ENCODE results near the gene KRTAP9-8.
"Not testable (repeated sequence)": the region's sequence is repeated elsewhere in the genome, so short reads cannot be mapped to it uniquely, and the experiment has no call there.

KRTAP9-8 gene

DNA sequence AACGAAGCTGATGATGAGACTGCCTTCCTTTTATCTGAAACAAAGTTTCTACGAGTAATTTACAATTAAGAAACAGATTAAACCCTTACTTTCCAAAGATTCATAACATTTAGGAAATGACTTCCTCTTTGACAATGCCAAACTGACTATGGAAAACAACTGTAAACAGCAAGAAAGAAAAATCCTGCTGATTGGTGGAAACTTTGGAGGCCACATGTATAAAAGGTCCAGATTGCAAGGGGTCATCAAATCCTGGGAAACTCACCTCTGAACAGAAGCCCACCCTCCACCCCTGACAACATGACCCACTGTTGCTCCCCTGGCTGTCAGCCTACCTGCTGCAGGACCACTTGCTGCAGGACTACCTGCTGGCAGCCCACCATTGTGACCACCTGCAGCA is 27.3 kb downstream of the KRTAP9-8 start, which contains the start of gene KRTAP9-6:
Gene KRTAP9-6 (plus strand): TSS at position 301 of the 400 bp plus-strand sequence. CDS start 0 bp downstream, at position 301.
- H3K4me3 ChIP-seq (ENCODE audit: low read depth, low read length): no peak within 1 kb of the TSS
- TF ChIP-seq, protein P1, sequence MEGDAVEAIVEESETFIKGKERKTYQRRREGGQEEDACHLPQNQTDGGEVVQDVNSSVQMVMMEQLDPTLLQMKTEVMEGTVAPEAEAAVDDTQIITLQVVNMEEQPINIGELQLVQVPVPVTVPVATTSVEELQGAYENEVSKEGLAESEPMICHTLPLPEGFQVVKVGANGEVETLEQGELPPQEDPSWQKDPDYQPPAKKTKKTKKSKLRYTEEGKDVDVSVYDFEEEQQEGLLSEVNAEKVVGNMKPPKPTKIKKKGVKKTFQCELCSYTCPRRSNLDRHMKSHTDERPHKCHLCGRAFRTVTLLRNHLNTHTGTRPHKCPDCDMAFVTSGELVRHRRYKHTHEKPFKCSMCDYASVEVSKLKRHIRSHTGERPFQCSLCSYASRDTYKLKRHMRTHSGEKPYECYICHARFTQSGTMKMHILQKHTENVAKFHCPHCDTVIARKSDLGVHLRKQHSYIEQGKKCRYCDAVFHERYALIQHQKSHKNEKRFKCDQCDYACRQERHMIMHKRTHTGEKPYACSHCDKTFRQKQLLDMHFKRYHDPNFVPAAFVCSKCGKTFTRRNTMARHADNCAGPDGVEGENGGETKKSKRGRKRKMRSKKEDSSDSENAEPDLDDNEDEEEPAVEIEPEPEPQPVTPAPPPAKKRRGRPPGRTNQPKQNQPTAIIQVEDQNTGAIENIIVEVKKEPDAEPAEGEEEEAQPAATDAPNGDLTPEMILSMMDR (IDR thresholded peaks at IDR 0.05; ENCODE audit: borderline replicate concordance, insufficient read depth, low read depth, low read length): no peak

DNA sequence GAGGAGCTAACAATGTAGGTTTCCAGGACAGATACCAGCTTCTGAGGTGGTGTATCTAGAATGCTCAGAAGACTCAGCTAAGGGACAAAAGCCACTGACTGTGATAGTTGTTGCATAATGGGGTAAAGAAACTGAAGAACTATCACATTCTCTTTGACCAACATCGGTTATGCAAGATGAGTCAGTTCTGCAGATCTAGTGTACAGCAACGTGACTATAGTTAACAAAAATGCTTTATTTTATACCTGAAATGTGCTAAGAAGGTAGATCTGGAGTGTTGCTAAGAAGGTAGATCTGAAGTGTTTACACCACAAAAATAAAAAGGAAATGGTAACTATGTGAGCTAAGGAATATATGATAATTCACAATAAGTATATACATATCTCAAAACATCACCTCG is 29.9 kb downstream of the KRTAP9-8 start:
- TF ChIP-seq, protein P1 (IDR thresholded peaks at IDR 0.05; ENCODE audit: borderline replicate concordance, insufficient read depth, low read depth, low read length): no peak
- no peak overlapping the region for H3K4me3 ChIP-seq (ENCODE audit: low read depth, low read length)

DNA sequence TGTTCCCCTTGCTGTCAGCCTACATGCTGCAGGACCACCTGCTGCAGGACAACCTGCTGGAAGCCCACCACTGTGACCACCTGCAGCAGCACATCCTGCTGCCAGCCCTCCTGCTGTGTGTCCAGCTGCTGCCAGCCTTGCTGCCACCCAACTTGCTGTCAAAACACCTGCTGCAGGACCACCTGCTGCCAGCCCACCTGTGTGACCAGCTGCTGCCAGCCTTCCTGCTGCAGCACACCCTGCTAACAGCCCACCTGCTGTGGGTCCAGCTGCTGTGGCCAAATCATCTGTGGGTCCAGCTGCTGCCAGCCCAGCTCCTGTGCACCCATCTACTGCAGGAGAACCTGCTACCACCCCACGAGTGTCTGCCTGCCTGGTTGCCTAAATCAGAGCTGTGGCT is 33.5 kb downstream of the KRTAP9-8 start:
- H3K4me3 ChIP-seq (ENCODE audit: low read depth, low read length): not testable (repeated sequence)

DNA sequence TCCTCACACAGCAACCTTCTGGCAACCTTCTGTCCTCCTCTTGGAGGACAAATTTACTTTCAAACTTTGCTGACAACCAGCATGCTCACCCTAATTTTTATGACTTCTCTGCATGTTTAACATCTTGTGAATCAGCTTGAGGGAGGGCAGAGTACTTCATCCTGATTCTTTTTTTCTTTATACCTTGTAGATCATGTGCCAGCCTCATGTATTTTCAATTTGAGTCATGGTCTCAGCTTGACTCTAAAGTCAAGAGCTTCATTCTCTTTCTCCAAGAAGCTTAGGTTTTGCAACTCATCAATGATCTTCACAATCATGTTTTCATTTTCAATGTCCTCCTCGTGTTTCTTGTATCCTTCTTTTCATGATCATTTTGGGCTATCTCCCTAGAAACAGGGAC is 34.1 kb downstream of the KRTAP9-8 start:
- H3K4me3 ChIP-seq (ENCODE audit: low read depth, low read length): no peak overlapping the region
- TF ChIP-seq, protein P1 (IDR thresholded peaks at IDR 0.05; ENCODE audit: borderline replicate concordance, insufficient read depth, low read depth, low read length): no peak

DNA sequence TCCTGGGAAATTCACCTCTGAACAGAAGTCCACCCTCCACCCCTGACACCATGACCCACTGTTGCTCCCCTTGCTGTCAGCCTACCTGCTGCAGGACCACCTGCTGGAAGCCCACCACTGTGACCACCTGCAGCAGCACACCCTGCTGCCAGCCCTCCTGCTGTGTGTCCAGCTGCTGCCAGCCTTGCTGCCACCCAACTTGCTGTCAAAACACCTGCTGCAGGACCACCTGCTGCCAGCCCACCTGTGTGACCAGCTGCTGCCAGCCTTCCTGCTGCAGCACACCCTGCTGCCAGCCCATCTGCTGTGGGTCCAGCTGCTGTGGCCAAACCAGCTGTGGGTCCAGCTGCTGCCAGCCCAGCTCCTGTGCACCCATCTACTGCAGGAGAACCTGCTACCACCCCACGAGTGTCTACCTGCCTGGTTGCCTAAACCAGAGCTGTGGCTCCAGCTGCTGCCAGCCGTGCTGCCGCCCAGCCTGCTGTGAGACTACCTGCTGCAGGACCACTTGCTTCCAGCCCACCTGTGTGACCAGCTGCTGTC is 37.9 kb downstream of the KRTAP9-8 start, which contains the start of gene KRTAP9-7:
Gene KRTAP9-7 (plus strand): TSS at position 51 of the 543 bp plus-strand sequence. CDS start 0 bp downstream, at position 51.
- H3K4me3 ChIP-seq (ENCODE audit: low read depth, low read length): not testable (repeated sequence)

DNA sequence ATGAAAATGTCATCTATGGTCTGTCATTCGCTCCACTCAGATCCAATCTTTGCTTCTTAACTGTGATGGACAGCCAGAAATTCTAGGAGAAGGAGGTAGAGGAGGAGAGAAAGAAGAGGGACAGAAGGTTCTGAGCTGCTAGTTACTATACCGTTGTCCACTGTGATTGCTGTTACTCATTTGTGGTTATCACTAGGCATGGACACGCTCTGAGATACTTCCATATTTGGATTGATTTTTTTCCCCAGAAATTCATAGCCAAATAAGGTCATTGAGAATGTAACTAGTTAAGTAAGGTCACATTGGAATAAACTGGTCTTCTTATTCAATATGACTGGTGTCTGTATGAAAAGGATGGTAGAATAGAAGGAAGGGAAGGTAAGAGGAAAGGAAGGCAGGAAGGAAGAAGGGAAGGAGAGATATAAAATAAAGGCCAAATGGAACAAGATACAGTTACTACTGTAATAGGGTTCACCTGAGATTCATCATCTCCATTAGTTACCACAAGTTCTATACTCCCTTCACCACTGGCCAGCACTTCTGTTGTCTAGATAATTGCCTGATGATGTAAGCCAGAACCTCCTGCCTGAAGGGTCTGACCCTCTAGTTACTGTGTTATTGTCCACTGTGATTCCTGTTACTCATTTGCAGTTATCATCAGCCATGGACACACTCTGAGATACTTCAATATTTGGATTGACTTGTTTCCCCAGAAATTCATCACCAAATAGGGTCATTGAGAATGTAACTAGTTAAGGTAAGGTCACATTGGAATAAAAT is 40.6 kb downstream of the KRTAP9-8 start:
- TF ChIP-seq, protein P1 (IDR thresholded peaks at IDR 0.05; ENCODE audit: borderline replicate concordance, insufficient read depth, low read depth, low read length): no peak
- no peak overlapping the region for H3K4me3 ChIP-seq (ENCODE audit: low read depth, low read length)

DNA sequence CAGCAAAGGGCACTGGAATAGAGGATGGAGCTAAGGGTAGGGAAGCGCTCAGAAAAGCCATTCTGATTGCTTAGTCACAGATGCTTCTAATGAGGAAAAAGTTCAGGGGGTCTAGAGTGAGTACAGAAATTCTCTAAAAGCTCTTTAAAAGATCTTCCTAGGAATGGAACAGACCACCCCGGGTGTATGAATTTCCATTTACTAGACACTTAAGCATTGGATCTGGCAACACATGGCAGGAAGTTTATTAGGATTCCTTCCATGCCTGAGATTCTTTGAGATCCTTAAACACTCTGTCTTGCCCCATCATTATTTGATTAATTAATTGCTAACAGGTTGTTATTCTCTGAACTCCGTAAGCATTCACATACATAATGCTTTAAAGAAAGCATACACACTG is 46.2 kb downstream of the KRTAP9-8 start:
- H3K4me3 ChIP-seq (ENCODE audit: low read depth, low read length): no peak overlapping the region
- TF ChIP-seq, protein P1 (IDR thresholded peaks at IDR 0.05; ENCODE audit: borderline replicate concordance, insufficient read depth, low read depth, low read length): no peak

DNA sequence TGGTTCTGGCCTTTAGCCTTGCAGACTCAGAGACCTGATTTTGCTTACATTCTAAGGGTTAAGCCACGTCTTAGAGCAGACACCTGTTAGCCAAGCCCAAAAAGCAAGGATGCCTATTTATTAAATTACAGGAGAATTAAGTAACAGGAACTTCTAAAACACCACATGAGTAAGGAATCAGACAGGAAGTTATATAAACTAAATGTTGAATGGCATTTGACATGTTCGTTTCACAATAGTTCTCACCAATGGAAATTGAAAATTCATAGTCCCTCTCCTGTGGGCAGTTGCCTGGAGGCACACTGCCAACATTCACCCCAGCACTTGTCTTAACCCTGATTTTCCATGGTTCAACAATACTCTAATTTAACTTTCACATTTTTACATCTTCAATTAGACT is 46.7 kb downstream of the KRTAP9-8 start:
- H3K4me3 ChIP-seq (ENCODE audit: low read depth, low read length): no peak overlapping the region
- TF ChIP-seq, protein P1 (IDR thresholded peaks at IDR 0.05; ENCODE audit: borderline replicate concordance, insufficient read depth, low read depth, low read length): no peak

Measured in GM12875 (cell line).